HG03108 (cell line): ENCODE data around the gene TMEM59.
"Not testable (repeated sequence)": the region's sequence is repeated elsewhere in the genome, so short reads cannot be mapped to it uniquely, and the experiment has no call there.

Experiments
- ATAC-seq: cut with Tn5 transposase; IDR thresholded peaks from one replicate; pipeline ENCODE4 v1.9.1; 2021; ENCODE audit warnings: moderate library complexity; ENCODE audit not compliant: unreplicated experiment

Gene TMEM59

GRCh38 chr1:54013393-54014008 lies 39.5 kb downstream of the TMEM59 start:
- no peak for ATAC-seq

DNA sequence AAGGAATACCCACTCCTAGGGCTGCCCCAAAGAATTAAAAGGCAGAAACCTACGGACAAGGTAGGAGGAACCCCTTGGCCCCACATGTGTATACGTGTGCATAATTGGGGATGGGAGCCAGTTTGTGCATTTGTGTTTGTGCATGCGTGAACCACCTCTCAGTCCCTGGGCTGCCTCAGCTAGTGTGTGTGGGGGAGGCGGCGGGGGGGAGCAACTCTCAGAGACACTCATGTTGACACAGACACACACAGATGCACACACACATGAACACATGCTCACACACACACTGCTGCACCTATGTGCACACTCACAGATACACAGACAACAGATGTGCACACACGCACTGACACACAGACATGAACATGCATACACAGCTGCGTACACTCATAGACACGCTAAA lies 40.1 kb downstream of the TMEM59 start:
- no peak for ATAC-seq

DNA sequence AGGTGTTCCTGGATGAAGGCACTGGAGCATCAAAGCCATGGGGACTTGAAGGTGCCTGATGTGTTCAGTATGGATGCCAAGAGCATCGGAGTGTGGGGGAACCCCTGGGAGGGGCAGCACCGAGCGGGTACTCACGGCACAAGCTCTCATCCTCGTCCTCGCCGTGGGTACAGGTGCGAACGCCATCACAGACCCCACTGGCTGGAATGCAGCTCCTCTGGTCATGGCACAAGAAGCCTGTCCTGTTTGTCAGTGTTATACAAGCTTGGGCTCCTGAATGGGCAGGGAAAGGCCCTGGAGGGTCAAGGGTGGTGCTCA lies 41.0 kb downstream of the TMEM59 start:
- no peak for ATAC-seq

DNA sequence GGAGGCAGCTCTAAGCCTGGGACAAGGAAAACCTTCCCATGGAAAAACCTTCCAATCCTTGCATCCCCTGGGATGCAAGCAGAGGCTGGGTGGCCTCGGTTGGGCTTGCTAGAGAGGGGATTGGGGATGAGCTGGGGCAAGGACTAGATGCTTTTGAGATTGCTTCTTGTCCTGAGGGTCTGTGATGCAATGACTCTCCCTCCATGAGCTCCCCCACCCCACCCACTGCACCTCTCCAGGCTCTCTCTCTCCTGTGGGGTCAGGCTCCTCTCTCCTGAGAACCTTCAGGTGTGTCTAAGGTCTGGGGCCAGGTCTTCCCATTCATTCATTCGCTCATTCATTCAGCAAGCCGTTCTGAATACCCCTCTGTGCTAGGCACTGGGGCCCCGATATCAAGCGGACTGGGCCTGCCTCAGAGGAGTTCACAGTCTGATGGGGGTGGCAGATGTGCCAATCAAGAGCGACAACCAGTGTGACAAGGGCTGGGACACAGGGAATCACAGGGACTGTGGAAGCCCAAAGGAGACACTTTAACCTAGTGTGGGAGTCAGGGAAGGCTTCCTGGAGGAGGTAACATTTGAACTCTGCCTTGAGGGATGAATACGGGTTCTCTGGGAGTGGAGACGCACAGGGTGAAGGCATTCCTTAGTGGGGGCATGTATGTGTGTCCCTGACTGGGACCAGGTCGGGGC lies 41.5 kb downstream of the TMEM59 start:
- no peak for ATAC-seq

DNA sequence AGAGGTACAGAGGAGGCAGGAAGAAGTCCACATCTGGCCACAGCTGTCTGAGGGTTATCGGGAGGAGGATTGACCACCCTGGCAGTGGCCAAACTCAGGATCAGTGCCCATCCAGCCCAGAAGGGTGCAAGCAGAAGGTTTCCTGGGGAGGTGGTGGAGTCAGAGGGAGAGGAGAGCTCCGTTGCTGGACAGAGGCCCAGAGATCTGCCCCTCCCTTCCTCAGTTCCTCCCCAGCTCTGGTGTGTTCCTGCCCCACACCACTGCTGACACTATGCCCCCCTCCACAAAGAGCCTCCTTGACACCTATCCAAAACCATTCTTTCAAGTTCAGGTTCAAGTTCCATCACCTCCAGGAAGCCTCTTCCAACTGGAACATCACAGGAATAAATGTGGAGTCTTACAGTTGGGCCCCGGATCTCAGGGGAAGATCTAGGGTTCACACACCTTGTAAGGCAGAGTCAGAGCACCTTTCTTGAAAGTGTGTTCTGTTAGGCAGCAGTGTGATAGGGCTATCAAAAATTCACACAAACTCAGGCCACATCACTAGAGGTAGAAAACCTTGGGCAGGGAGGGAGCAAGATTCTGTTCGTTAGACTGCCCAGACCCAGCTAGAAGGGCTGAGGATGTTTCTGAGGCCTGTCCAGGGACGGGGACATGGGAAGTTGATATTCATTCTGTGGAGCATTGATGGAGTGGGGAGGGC lies 42.4 kb downstream of the TMEM59 start:
- no peak for ATAC-seq

DNA sequence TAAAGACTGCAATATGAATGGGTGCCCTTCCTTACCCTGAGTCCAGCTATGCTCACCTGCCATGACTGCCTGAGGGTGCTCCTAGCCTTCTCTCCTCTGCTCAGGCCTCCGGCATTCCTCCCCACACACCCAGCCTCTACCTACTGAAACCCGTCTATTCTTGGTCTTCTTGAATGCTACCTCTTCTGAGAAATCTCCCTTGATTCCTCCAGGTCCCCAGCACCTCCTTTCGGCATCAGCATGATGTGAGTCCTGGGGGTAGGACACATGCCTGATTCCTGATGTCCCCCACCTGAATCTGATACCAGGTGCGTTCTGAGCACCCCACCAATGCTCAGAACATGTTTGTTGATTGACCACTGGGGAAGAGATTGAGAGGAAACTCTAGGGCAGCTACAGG lies 43.6 kb downstream of the TMEM59 start:
- no peak for ATAC-seq

GRCh38 chr1:54008876-54009275 lies 44.1 kb downstream of the TMEM59 start:
- no peak for ATAC-seq

GRCh38 chr1:54007613-54008012 lies 45.4 kb downstream of the TMEM59 start:
- no peak for ATAC-seq

- no peak for ATAC-seq
These were observed 46.5 kb downstream of the TMEM59 start for GRCh38 chr1:54006508-54006907.

DNA sequence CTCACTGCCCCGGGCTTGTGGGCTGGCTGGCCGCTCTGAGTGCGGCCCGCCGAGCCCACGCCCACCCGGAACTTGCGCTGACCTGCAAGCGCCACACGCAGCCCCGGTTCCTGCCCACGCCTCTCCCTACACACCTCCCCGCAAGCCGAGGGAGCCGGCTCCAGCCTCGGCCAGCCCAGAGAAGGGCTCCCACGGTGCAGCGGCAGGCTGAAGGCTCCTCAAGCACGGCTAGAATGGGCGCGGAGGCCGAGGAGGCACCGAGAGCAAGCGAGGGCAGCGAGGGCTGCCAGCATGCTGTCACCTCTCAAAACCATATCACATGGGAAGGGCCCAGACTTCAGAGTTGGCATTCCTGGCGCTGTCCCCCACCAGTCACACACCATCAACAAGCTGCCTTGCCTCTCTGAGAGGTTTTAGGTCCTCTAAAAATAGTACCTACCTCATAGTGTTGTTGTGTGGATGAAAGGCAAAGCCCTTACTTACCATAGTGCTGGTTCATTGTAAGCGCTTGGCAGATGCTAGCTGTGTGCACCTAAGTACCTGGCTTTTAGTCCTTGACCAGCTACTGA lies 48.4 kb downstream of the TMEM59 start:
- ATAC-seq = no peak

- not testable (repeated sequence) for ATAC-seq
These were observed 49.1 kb downstream of the TMEM59 start for GRCh38 chr1:54003750-54004480.

GRCh38 chr1:54003249-54003646 lies 49.8 kb downstream of the TMEM59 start:
- no peak for ATAC-seq

DNA sequence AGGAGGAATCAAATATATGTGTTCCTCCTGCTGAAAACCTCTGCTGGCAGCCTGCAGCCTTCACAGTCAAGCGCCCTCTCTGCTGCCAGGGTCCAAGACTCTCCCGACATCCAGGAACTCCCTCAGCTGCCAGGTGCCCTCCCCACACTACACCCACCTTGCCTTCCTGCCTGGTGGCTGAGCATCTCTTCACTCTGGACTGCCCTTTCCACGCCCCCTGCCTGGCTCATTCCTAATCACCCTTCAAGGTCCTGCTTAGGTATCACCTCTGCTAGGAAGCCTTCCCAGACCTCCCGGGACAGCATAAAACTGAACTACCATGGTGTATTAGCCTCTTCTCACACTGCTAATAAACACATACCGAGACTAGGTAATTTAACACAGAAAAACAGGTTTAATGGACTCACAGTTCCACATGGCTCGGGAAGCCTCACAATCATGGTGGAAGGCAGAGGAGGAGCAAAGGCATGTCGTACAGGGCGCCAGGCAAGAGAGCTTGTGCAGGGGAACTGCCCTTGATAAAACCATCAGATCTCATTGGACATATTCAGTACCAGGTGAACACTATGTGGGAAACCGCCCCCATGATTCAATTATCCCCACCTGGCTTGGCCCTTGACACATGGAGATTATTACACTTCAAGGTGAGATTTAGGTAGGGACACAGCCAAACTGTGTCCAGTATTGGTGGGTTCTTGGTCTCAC lies 50.3 kb downstream of the TMEM59 start:
- ATAC-seq = no peak

DNA sequence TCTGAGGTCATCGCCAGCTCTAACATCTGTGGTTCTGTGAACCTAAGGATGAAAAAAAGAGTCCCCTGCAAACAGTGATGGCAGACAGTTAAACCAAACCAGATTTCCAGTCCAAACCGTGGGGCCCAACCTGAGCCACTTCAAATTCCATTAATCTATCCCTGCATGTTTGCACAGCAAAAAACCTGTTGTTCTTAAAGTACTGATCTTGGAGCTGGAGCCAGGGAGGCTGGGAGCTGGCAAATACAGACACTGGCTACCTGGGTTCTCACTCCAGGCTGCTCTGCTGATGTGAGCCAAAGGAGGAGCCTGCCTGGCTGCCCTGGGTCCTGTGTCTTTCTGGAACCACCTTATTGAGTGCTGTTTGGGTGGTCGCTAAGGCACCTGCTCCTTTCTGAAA lies 51.4 kb downstream of the TMEM59 start:
- no peak for ATAC-seq

DNA sequence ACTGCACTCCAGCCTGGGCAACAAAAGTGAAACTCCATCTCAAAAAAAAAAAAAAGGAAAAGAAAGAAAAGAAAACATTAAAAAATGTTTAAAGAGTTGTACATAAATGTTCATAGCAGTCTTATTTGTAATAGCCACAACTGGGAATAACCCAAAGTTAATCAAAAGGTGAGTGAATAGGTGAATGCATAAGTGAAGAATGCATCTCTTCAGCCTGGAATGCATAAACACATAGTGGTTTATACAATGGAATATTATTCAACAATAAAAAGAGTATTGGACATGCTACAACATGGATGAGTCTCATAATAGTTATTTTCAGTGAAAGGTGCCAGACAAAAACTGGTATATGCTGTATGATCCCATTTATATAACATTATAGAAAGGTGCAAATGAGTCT lies 53.1 kb downstream of the TMEM59 start:
- no peak for ATAC-seq

DNA sequence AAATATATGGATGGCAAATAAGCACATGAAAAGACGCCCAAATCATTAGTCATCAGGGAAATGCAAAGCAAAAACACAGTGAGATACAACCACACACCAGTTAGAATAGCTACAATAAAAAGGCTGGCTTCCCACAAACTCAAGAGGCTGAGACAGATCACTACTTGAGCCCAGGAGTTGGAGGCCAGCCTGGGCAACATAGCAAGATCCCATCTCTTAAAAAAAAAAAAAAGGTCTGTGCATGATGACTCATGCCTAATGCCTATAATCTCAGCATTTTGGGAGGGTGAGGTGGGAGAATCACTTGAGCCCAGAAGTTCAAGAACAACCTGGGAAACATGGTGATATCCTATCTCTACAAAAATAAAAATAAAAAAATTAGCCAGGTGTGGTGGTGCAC lies 54.8 kb downstream of the TMEM59 start:
- ATAC-seq = no peak

DNA sequence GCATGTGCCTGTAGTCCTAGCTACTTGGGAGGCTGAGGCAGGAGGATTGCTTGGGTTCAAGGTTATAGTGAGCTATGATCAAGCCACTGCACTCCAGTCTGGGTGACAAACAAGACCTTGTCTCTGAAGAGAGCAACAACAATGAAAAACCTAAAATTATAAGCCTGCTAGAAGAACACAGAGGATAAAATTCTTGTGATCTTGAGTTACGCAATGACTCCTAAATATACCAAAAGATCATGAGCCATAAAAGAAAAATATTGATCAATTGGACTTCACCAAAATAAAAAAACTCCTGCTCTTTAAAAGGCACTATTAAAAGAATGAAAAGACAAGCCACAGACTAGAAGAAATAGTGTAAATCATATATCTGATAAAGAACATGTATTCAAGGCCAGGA lies 57.3 kb downstream of the TMEM59 start:
- no peak for ATAC-seq

- not testable (repeated sequence) for ATAC-seq
These were observed 58.5 kb downstream of the TMEM59 start for GRCh38 chr1:53994516-53994915.

DNA sequence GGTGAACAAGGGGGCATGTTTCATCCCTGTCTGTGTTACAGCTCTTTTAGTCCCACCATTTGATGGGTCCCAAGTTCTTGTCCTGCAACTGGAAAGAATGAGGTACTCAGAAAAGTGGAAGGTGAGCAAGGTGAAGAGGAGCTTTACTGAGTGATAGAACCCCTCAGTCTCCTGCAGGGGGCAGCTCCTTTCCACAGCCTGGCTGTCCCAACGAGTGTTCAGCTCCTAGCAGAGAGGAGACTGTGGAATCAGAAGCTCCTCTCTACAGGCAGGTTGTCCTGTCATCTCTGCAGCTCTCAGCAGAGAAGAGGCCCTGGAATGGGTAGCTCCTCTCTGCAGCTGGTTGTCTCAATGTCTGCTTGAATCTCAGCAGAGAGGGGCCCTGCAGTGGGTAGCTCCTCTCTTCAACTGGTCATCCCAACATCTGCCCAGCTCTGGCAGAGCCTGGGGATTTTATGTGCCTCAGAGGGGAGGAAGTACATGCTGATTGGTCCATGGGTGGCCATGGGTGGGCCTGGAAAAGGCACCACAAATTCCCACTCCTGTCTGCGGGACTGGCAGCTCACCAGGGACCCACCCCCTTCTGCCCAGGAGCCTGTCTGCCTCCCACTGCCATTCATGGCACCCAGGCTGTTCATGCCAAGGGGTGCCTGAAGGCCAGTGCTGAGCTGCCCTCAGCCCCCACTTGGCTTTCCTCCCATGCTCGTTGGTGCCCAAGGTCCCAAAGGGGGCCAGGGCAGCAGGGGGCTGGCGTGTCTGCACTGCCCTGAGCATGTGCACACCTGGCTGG lies 60.7 kb downstream of the TMEM59 start:
- ATAC-seq = no peak

DNA sequence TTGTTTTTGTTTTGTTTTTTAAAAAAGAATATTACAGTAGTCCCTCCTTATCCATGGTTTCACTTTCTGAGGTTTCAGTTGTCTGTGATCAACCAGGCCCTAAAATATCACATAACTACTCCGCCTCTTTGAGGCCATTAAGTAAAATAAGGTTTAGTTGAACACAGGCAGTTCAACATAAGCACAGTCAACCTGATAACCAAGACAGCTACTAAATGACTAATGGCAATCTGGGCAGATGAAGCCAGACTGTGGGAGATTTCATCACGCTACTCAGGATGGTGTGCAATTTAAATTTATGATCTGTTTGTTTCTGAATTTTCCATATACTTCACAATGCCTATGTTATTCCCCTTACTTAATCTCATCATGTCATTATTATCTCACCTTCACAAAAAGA lies 65.1 kb downstream of the TMEM59 start:
- no peak for ATAC-seq
